ENCODE results near the gene STAT4.

Gene STAT4

DNA sequence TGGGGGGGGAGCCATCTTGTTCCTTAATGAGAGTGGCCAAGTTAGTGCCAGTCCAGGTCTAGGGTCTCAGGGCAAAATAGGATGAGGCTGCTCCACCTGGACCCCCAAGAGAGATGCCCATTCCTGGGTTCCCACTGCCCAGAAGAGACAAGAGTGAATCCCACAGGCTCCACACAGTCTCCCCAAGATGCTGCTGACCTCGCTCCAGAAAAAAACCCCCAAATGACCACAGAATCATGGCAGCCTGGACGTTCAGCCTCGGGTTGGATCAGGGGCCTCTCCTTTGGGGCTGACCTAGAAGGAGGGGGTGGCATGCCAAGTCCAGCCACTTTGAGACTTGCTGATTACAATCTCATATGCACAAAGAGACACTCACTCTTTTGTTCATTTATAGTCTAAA, 161.9 kb downstream of the STAT4 start:
- DNase-seq, result no peak

- DNase-seq, result no peak
Observed at GRCh38 chr2:190987938-190988337, 162.9 kb downstream of the STAT4 start.

- no peak for DNase-seq
Observed at GRCh38 chr2:190987116-190987515, 163.7 kb downstream of the STAT4 start.

DNA sequence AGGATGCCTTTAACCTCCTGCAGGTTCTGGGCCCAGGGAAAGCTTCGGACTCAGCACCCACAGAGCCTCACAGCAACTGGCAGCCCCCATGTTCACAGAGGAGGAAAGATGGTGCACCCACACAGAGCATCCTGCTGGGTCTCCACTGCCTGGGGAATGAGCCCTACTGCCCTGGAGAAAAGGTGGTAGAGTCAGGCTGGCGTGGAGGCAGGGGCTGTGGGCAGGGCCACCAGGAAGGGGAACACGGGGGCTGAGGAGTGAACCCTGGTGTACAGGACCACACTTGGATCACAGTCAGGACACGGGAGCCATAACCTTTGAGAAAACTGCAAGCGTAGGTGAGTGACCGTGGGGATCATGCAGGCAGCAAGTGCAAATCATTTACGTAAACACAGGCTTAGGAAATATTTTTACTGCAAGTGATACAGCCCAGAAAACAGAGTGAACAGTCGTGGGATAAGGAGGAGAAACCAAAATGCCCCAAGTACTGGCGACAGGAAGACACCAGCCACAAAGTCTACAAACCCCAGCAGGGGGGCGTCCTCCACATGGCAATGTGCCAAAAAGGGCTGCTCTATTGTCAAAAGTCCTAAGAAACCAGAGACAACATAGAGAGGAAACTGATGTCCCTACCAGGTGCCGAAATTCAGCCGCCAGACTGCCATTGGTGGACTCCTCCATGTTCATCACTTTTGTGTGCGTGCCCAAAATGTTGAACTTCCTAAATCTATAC, 164.4 kb downstream of the STAT4 start:
- peak; percentile 39 for DNase-seq

DNA sequence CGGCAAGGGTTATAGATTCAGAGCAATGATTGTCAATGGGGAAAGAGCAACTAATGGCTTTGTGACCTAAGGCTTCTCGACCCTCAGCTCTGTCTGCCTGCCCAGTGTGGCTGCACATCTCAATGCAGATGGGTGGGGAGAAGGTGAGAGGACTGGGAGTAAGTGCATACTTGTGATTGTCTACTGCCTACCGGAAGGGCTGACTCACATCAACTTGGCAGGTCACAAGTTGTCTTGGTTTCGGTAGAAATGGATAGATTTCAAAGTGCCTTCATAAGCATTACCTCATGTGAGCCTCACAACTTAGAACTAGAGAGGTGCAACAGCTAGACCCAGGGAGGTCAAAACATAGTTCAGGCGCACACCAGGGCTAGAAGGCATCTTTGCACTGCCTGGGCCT, 166.2 kb downstream of the STAT4 start:
- peak; percentile 16 for DNase-seq

DNA sequence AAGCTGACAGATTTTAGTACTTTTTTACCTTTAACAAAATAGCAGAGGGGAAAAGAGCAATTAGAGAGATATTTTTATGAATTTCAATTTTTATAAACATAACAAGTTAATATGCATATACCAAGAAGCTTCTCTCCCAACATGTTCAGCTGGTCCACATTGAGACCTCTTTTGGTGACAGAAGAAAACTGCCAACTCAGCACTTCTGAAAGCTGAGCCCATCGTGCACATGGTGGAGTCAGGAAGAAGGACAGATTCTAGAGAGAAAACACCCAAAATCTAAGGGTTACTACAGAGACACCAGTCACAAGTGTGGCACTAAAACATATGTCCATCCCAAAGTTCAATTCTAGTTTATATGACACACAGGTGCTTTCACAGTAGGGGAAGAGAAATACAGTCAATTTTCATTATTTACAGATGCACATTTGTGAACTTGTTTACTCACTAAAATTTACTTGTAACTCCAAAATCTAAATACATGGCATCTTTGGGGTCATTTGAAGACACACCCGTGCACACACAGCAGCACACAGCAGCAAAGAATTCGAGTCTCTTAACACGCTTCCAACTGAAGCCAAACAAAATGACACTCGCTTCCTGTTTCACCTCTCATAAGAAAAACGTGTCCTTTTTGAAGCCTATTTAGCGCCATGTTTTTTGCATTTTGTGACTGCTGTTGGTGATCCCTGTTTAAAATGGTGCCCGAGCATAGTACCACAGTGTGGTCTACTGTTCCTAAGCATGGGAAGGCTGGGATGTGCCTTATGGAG, 168.3 kb downstream of the STAT4 start:
- no peak for DNase-seq

- no peak for DNase-seq
Observed at GRCh38 chr2:190981733-190982132, 169.1 kb downstream of the STAT4 start.

DNA sequence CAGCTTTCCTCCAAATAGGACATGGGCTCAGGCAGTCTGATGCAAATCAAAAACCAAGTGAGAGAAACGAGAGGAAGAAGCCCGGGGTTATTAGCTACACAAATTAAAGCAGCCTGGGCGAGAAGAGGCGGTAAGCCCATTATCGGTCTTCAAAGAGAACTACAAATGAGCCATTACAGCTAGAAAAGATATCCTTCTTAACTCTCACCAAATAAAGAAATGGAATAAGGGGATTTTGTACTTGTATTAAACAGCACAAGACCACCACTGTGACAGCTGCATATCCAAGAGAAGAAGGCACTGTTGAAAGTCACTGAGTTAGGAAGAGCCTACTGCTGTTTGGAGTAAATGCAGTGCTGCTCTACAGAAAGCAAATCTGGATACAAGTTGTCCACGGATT, 169.5 kb downstream of the STAT4 start:
- no peak for DNase-seq

GRCh38 chr2:190980630-190981209, 170.1 kb downstream of the STAT4 start:
- no peak for DNase-seq

DNA sequence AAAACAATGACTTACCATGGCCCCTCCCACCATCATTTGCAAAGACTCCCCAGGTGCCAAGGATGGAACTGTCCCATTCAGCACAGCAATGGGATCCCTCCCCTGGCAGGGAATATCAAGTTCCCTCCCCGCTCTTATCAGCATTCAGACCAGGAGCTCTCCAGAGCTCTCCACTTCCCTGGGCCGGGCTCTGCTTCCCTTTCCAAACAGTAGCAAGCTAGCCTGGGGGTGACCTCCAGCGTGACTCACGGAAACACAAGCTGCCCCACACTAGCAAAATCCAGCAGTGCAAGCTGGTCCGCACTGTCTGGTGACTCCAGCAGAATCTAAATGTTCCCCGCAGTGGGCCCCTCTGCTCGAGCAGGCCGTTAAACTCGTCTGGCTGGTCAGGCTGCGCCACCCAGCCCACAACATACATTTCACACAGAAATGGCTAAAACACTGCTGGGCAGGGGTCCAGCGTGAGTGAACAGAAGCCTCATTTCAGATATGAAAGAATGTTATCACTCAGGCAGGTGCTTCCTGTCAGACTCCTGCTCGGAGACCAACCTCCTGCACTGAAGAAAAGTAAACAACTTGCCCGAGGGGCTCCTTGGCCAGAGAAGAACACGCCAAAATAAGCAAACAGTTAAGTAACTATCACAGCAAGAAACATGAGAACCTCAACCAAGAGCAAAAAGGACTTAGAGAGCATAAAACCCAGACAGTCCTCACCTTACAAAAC, 170.7 kb downstream of the STAT4 start:
- DNase-seq, result no peak
